Activated CD4-positive, alpha-beta T cell treated with anti-CD3 and anti-CD28 coated beads, Interleukin-2, amount 50 U/mL, for 16 hours (primary cell): Measurements from ENCODE around the gene AP4S1.
"Not testable (repeated sequence)": the region's sequence is repeated elsewhere in the genome, so short reads cannot be mapped to it uniquely, and the experiment has no call there.

Experiments used
- DNase-seq: peaks from one replicate; pipeline ENCODE4 v3.0.0-alpha.2; 2020

The AP4S1 gene, protein sequence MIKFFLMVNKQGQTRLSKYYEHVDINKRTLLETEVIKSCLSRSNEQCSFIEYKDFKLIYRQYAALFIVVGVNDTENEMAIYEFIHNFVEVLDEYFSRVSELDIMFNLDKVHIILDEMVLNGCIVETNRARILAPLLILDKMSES

DNA sequence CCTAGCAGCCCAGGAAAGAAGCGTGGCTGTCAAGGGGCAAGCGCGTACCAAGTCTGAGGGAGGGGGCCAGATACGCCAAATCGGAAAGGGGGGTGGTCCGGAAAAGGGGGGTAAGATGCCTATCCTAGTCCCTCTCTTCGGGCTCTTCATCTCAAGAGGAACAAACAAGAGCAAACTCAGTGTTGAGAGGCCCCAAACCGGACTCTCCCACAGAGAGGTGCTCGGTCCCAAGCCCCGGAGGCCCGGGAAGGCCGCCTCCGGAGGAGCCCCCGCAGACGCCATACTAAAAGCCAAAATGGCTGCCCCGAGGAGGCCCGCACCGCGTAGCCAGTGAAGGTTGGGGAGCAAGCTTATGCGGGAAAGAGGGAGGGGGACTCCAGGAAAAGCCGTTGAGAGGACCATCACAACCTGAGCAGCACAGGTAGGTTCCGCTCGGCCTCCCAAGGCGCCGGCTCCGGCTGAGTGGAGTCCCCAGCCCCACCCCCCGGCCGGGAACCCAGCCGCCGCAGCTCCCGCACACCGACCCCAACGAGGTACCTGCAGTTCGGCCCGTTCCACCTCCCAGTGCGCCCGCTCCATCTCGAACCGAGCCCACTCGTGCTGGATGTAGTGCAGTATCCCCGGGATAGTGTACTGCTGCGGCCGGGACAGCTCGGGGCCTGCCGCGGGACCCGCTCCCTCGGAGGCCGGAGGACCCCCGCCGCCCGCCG is at the start of gene AP4S1:
Gene AP4S1 (plus strand): TSS at position 283 of the 710 bp plus-strand sequence. CDS start 40,548 bp downstream, outside the sequence.
- peak; percentile 37 for DNase-seq

DNA sequence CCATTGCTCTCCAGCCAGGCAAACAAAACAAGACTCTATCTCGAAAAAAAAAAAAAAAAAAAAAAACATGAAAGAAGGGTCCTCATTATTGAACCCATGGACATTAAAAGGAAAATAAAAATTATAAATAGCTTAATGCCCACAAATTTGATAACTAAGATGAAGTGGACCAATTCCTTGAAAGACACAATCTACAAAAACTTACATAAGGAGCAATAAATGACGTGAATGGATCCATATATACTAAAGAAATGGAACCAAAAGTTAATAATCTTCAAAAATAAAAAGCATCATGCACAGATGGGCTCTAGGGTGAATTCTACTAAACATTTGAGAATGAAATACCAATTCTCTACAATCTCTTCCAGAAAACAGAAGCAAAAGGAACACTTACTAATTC is 47.7 kb upstream of the AP4S1 start:
- DNase-seq = no peak

DNA sequence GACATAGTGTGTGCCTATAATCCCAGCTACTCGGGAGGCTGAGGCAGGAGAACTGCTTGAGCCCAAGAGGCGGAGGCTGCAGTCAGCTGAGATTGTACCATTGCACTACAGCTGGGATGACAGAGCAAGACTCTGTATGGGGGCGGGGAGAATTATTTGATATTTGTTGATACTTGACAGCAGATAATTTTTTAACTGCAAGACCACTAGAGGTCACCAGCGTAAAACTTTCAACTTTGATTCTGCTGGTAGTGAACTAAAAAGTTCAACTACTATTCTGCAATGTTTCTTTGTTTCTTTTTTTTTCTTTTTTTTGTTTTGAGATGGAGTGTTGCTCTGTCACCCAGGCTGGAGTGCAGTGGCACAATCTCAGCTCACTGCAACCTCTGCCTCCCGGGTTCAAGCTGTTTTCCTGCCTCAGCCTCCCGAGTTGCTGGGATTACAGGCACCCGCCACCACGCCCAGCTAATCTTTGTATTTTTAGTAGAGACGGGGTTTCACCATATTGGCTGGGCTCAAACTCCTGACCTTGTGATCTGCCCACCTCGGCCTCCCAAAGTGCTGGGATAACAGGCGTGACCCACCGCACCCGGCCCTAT is 45.2 kb upstream of the AP4S1 start:
- DNase-seq = peak; percentile 65

DNA sequence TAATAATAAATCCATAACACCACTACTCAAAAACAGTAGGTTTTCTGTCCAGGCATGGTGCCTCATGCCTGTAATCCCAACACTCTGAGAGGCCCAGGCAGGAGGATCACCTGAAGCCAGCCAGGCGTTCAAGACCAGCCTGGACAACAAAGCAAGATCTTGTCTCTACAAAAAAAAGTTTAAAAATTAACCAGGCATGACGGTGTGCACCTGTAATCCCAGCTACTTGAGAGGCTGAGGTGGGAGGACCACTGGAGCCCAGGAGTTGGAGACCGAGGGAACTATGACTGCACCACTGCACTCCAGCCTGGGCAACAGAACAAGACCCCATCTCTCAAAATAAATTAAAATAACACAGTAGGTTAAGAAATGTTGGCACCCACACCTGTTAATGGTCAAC is 44.5 kb upstream of the AP4S1 start:
- no peak for DNase-seq

DNA sequence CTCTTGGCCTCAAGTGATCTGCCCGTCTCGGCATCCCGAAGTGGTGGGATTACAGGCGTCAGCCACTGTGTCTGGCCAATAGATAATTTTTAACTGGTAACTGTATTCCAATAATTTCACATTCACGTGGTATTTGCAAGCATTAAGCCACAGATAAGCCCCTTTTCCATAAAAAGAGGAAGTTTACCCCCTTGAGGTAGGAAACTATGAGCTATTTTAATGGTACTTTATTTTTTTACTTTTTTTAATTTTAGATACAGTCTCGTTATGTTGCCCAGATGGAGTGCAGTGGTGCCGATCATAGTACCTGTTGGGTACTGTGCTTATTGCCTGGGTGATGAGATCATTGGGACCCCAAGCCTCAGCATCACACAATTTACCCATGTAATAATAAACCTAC is 42.9 kb upstream of the AP4S1 start:
- DNase-seq = no peak

DNA sequence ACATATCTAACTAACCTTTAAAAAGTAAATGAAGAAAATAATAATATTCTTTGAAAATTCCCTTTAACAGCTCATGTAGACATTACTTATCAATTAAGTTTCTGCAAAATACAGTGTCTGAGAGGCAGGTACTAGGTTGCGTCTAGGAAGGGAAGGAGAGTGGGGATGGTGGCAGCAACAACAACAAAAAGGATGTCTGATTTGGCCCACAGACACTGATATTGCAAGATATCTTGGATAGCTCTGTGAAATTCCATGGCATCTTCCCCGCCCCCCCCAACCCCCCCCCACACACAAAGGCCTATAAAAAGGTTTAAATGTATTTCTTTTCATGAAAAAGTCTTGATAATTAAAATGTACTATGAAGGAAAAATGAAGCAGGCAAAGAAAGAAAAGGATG is 41.6 kb upstream of the AP4S1 start:
- DNase-seq = no peak

DNA sequence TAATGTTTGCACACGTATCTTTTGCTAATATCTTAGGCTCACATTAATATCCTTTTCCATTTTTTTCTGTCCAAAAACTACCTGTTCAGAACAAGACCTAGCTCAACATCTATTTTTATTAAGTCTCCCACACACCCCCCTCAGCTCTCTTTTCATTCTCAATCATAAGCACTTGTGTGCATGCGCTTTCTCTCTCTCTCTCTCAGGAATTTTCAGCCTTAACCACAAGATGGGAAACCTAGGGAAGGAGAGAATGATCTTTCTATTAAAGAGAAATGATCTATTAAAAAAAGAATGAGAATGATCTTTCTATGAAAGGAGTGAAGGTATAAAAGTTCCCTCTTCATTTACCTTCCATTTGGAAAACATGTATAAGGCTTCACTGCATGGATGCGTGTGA is 39.7 kb upstream of the AP4S1 start:
- DNase-seq = no peak

DNA sequence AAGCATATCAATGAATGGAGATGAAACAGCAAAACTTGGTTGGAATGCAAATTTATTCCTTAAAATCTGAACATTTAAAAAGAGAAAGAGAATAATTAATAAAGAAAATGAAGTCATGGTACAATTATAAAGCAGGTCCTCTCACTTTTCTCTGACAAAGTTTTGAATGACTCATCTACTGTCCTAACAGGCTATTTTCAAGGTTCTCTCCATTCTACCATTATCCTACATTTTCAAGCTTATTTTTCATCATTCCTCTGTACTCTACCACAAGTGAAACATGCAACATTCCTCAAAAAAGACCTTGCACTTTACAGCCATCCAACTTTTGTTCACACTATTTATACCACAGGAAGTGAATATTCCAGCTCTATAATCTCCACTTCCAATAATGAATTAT is 36.9 kb upstream of the AP4S1 start:
- DNase-seq = no peak

DNA sequence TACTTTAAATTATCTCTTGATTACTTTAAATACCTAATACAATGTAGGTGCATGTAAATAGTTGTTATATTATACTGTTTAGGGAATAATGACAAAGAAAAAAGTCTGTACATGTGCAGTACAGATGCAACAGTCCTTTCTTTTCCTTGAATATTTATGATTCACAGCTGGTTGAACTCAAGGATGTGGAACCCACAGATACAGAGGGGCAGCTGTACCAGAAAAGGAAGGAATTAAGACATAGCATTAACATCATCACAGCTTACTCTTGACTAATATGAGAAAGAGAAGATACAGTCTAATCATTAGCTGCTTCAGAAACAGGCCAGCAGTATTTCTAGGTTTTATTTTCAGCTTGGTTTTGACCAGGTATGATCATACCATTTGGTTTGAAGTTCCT is 34.7 kb upstream of the AP4S1 start:
- no peak for DNase-seq

DNA sequence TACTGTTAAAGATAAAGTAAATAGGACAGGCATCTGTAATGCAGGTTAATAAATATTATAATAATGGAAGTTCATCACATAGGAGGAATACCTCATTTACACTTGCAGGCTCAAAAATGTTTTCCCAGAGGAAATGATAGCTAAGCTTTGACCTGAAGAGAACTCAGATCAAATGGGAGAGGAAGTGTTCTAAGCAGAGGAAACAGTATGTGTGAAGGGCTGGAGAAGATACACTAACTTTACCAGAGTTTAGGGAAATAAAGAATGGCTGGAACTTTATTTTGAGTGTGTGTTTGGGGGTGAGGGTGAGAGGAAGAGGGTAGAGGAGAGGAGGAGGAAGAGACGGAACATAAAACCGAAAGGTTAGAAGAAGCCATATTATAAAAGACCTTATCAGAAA is 34.0 kb upstream of the AP4S1 start:
- no peak for DNase-seq

DNA sequence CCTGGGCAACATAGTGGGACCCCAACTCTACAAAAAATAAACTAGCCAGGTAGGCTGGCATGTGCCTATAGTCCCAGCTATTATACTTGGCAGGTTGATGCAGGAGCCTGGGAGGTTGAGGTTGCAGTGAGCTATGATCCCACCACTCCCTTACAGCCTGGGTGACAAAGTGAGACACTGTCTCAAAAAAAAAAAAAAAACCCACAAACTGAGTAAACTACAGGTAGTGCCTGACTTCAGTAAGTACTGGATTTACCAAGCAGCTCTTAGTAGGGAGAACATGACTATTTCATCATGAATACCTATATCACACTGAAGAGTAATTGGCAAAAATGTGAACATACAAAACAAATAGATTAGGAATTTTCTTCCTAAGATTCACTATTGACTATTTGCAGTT is 32.4 kb upstream of the AP4S1 start:
- DNase-seq = peak; percentile 3

DNA sequence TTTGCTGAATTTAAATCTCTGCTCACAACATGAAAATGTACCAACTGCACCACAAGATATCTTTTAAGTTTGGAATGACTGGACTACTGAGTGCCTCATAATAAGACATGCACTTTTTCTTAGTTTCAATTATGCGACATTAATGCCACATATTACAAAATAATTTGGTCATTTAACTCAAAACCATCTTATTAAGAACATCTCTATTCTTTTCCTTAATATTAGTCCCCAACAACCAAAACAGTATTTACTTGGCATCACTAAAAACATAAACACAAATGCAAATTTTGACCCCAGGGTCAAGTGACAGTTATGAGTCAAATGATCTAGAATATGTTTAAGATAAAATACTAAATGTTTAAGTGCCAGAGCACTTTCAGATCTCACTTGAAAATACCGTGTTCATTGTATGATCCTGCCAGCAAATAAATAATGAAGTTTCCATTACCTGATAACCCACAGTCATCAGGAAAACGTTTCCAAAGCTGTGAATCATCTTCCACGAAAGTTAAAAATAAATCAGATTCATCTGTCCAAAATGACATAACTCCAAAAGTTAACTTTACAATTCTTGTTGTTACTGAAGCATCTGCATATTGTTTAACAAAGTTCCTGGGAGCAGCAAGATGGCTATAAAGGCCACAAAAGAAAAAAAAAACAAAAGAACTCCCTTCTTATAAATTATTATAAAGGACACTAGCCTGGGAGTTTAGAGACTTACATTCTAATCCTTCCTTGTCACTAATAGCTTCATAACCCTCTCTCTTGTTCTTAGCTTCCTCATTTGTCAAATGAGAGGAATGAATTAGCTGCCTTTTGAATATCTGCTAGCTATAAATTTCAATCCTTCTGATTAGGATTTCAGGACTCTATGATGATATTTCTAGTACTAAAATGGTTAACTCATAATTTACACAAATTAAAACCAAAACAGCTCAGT is 30.5 kb upstream of the AP4S1 start:
- peak; percentile 35 for DNase-seq

DNA sequence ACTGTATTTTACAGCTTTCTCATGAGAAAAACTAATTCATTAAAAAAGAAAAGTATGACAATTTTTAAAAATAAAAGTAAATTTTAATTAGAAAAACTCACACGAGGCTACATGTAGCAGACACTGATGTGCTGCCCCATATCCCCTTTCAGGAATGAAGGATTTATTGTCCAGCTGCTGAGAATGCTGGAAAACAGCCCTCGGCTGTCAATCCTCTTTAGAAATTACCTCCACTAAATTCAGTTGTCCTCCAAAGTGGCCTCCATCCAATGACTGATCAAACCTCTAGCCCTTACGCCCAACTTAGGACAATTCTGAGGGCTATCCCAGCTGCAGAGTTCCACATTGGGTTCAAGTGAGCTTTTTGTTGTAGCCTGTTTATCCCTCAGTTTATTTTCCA is 29.8 kb upstream of the AP4S1 start:
- no peak for DNase-seq

DNA sequence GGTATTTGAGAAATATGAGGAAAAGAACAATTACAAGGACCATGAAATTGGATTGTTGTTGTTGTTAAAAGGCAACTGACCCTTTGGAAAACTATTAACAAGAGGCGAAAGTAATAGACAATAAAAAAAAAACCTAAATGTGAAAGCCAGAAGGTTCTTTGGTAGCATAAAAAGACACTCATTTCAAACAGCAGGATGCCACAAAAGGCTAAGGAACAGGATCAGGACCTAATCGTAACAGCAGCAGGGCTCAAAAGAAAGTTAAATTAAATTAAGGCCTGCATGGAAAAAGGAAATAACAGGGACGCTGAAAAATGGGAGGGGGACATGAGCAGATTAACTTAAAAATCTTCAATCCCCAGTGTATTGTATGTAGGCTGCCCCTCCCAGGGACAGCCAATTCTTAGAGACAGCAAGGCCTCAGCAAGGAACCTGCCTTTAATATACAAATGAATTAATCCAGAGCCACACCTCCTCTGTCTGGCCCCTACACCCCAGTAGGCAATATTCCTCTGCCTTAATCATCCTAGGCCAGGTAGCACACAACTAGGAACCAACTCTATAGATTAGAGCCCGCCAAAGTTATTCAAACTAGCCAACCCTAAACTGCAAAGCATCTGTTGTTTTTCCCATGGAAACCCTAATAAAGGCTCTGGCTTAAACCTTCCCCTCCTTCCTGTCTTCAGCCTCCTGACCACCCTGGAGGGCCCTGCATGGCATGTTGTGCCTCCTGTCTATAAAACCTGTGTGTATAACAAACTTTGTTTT is 28.4 kb upstream of the AP4S1 start:
- no peak for DNase-seq

DNA sequence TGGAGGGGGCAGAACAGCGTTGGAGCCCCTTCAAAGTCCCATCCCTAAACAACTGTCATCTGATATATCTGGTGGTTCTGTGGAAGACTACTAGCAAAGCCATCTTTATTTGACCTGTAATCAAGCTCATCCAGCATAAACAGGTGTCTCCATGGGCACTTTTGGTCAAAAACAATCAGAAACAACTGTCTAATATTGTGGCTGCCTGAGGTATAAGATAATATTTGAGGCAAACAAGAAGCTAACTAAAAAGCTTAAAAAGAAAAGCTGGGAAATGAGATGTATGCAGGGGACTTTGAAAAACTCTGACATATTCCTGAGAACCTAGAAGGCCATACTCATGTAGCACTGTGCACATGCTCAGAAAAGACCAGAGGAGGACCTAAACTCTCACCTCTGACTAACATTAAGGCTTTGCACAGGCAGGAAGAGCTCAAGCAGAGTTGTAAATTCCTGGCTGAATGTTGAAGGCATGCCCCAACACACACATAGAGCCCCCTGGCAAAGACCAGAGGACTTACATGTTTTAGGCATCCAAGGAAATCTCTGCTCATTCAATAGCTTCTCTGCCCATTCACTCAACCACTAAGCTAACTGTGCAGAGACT is 27.2 kb upstream of the AP4S1 start:
- DNase-seq = no peak

DNA sequence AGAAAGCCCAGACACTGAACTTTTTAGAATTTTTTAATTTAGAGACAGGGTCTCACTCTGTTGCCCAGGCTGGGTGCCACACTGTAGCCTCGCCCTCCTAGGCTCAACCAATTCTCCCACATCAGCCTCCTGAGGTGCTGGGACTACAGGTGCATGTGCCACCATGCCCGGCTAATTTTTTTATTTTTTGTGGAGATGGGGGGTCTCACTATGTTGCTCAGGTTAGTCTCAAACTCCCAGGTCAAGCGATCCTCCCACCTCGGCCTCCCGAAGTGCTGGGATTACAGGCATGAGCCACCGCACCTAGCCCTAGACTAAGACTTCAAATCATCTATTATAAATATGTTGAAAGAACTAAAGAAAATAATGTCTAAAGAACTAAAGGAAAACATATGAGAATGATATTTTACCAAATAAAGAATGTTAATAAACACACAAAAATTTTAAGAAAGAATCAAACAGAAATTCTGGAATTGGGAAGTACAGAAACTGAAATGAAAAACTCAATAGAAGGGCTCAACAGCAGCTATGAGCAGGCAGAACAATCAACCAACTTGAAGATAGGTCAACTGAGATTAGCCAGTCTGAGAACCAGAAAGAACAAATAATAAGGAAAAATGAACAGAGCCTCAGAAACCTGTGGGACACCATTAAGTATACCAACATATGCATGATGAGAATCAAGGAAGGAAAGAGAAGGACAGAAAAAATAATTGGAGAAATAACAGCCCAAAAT is 26.2 kb upstream of the AP4S1 start:
- DNase-seq = no peak

DNA sequence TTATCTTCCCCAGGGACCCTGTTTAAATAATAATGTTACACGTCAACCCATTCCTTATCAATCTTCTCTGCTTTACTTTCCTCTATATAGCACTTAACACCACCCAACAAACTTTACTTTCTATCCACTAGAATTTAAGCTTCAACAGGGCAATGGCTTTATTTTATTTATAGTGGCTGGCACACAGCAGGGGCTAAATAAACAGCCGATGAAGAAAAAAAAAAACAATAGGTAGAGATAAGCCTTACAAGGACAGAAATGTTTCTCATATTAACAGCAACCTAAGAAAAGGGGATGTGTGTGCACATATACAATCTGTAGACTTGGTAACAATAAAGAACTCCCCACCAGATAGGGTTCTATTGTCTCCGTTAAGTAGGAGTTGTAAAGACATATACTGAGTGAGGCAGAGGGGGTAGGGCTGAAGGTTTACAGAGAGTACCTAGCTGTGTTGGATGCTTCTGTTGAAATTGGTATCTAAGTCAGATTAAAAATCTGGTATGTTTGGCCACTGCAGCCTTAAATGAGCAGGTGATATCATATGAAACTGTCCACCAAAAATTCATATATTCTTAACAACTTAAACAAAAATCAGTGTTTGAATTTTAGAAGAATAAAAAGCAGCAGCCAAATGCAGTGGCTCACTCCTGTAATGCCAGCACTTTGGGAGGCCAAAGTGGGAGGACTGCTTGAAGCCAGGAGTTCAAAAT is 24.7 kb upstream of the AP4S1 start:
- no peak for DNase-seq

DNA sequence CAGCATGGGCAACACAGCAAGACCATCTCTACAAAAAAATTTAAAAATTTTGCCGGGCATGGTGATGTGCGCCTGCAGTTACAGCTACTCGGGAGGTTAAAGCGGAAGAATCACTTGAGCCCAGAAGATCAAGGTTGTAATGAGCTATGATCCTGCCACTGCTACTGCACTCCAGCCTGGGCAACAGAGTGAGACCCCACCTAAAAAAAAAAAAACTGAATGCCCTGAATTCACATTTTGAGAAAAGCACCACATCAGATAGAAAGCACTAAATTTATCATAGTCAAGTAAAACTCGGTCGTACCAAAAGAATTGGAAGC is 24.1 kb upstream of the AP4S1 start:
- DNase-seq = no peak

DNA sequence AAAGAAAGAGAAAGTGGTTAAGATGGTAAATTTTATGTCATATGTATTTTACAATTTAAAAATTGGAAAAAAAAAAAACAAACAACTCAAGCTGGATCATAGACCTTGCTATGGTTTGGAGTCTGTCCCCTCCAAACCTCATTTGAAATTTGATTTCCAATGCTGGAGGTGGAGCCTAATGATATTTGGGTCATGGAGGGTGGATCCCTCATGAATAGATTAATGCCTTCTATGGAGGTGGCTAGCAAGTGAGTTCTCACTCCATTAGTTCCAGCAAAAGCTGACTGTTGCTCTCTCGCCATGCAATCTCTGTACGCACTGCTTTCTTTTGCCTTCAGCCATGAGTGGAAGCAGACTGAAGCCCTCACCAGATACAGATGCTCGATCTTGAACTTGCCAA is 22.2 kb upstream of the AP4S1 start:
- no peak for DNase-seq

DNA sequence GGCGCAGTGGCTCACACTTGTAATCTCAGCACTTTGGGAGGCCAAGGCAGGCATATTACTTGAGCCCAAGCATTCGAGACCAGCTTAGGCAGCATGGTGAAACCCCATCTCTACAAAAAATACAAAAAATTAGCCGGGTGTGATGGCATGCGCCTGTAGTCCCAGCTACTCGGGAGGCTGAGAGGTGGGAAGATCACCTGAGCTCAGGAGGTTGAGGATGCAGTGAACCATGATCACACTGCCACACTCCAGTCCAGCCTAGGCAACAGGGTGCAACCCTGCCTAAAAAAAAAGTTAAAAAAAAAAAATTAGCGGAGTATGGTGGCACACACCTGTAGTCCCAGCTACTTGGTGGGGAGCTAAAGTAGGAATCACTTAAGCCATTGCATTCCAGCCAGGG is 21.4 kb upstream of the AP4S1 start:
- DNase-seq = not testable (repeated sequence)

DNA sequence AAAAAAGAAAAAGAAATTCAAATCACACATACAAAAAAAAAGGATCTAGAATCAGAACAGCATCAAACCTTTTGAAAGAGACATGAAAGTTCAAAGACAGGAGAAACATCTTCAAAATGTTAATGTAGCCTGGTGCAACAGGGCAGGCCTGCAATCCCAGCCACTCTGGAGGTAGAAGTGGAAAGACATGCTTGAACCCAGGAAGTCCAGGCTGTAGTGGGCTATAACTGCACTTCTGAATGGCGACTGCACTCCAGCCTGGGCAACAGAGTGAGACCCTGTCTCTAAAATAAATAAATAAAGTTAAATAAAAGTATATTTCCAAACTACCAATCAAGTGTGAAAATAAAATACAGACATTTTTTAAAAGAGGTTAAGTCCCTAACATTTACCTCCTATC is 18.7 kb upstream of the AP4S1 start:
- no peak for DNase-seq
